GM21529 (cell line): Measurements from ENCODE around the gene SLC25A44.
"Not testable (repeated sequence)": the region's sequence is repeated elsewhere in the genome, so short reads cannot be mapped to it uniquely, and the experiment has no call there.

Experiments used
- ATAC-seq: cut with Tn5 transposase; IDR thresholded peaks from one replicate; pipeline ENCODE4 v1.9.1; 2021; ENCODE audit not compliant: unreplicated experiment

Gene SLC25A44

GRCh38 chr1:156162430-156163037 lies 31.4 kb upstream of the SLC25A44 start:
- ATAC-seq, result no peak

- ATAC-seq, result no peak
Measured at GRCh38 chr1:156163712-156164111, 30.2 kb upstream of the SLC25A44 start.

GRCh38 chr1:156164125-156164831 lies 29.6 kb upstream of the SLC25A44 start:
- no peak for ATAC-seq

DNA sequence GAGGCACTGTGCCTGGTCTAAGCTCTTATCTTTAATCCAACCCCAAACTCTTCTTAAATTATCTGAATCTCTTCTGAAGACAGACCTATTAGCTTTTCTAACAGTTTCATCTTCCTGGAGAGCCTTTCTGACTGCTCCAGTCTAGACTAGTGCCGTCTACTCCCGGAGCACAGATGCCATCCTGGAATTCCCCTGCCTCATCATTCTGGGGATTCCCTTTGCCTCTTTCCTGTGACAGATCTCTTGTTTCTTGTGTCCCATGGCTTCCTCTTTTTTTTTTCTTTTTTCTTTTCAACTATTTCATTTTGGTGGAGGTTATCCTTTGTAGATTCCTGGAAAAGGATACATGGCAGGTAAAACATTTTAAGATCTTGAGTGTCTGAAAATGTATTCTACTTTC lies 28.8 kb upstream of the SLC25A44 start:
- no peak for ATAC-seq

DNA sequence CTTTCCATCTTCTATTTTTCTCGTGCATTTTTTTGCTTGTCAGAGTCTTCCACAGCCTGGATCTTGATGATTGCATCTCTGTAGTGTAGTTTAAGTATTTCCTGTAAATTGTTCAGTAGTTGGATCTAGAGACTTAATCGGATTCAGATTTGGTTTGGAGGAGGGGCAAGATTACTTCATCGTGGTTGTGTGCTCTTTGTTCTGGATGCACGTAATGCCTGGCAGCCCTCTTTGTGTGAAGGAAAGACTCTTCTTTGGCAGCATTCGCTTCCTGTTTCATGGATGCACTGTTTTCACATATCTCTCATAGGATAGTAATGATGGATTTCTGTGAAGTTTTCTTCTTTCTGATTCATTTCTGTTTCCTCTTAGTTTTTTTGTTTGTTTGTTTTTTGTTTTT lies 26.4 kb upstream of the SLC25A44 start:
- no peak for ATAC-seq

- no peak for ATAC-seq
Measured at GRCh38 chr1:156172696-156173470, 21.0 kb upstream of the SLC25A44 start.

- ATAC-seq, result no peak
Measured at GRCh38 chr1:156176610-156177210, 17.2 kb upstream of the SLC25A44 start.

- ATAC-seq, result no peak
Measured at GRCh38 chr1:156177919-156178654, 15.8 kb upstream of the SLC25A44 start.

GRCh38 chr1:156180471-156180870 lies 13.4 kb upstream of the SLC25A44 start:
- ATAC-seq, result no peak

DNA sequence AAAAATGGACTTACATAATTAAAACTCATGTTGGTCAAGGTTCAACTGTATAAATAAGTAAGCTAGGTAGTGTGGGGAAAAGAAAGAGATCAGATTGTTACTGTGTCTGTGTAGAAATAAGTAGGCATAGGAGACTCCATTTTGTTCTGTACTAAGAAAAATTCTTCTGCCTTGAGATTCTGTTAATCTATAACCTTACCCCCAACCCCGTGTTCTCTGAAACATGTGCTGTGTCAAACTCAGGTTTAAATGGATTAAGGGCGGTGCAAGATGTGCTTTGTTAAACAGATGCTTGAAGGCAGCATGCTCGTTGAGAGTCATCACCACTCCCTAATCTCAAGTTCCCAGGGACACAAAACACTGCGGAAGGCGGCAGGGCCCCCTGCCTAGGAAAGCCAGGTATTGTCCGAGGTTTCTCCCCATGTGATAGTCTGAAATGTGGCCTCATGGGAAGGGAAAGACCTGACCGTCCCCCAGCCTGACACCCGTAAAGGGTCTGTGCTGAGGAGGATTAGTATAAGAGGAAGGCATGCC lies 12.4 kb upstream of the SLC25A44 start:
- not testable (repeated sequence) for ATAC-seq

DNA sequence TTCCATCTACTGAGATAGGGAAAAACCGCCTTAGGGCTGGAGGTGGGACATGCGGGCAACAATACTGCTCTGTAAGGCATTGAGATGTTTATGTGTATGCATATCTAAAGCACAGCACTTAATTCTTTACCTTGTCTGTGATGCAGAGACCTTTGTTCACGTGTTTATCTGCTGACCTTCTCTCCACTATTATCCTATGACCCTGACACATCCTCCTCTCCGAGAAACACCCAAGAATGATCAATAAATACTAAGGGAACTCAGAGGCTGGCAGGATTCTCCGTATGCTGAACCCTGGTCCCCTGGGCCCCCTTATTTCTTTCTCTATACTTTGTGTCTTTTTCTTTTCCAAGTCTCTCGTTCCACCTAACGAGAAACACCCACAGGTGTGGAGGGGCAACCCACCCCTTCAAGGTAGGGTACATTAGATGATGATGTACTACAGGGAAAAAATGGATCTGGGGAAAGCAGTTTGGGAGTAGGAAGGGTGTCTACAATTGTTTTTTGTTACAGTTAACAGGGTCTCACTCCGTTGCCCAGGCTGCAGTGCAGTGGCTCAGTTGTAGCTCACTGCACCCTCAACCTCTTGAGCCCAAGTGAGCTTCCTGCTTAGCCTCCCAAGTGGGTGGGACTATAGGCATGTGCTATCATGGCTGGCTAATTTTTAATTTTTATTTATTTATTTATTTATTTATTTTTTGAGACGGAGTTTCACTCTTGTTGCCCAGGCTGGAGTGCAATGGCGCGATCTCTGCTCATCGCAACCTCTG lies 11.7 kb upstream of the SLC25A44 start:
- not testable (repeated sequence) for ATAC-seq

DNA sequence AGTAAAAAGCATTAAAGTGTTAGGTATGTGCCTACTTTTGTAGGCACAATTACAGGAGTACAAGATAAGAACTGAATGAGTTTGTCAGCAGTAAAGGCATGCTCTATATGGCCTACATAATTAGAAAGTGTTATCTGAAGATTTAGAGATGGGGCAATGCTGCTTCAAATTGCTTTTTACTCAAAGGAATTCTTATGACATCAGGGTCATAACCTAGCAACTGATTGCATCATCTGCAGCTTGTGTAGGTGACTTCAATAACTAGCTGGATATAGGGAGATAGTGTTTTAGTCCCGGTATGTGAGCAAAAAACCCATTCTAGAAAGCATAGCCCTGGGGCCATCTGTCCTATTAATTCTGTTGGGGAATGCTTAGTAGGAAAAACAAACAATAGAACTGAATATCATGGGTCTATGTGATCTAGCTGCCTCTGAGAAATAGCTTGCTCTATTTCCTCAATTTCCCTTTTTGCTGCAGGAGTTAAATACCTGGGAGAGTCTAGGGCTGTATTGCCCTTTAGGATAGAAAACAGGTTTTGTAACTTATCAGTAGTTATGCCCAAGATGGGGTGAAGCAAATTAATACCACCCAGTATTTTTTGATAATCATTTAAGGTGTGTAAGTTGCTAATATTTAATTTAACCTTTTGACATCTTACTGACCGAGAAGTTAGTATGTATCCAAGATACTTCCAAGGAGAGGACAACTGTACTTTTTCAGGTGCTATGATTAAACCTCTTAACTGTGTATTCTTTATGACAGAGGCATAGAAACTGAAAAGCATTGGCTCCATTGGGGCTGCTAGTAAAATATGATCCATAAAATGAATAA lies 7.3 kb upstream of the SLC25A44 start:
- not testable (repeated sequence) for ATAC-seq

- not testable (repeated sequence) for ATAC-seq
Measured at GRCh38 chr1:156190265-156190664, 3.6 kb upstream of the SLC25A44 start.

DNA sequence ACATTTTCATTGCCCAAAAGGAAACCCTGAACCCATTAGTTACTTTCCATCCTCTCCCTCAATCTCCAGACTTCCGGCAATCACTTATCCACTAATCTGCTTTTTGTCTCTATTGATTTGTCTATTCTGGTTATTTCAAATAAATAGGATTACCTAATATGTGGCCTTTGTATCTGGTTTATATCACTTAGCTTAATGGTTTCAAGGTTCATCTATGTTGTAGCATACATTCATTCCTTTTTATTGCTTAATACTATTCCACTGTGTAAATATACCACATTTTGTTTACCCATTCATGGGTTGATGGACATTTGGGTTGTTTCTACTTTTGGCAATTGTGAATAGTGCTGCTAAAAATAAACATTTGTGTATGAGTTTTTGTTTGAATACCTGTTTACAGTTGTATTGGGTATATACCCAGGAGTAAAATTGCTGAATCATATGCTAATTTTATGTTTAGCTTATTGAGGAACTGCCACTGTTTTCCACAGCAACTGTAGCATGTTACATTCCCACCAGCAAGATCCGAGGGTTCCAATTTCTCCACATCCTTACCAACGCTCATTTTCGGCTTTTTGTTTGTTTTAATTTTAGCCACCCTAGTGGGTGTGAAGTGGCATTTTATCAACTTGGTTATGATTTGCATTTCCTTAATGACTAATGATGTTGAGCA lies 2.5 kb upstream of the SLC25A44 start:
- no peak for ATAC-seq

GRCh38 chr1:156193208-156193487 lies 756 bp upstream of the SLC25A44 start:
- ATAC-seq, result no peak

DNA sequence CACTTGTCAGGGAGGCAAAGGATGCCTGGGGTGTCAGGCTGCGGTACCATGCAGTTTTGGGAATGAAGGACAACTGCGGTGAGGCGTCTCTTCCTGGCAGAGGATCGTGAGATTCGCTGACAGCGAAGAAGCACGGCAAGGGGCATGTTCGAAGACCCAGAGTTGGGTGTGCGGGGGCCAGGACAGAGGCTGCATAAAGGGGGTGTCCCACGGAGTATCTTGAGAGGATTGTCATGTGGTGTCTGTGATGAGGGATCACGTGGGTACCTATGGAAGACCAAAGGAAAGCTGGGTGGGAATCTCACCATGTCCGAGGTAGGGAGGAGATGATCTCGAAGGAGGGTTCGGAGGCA lies 372 bp downstream of the SLC25A44 start:
- no peak for ATAC-seq

GRCh38 chr1:156195853-156196252 lies 1.9 kb downstream of the SLC25A44 start:
- no peak for ATAC-seq

DNA sequence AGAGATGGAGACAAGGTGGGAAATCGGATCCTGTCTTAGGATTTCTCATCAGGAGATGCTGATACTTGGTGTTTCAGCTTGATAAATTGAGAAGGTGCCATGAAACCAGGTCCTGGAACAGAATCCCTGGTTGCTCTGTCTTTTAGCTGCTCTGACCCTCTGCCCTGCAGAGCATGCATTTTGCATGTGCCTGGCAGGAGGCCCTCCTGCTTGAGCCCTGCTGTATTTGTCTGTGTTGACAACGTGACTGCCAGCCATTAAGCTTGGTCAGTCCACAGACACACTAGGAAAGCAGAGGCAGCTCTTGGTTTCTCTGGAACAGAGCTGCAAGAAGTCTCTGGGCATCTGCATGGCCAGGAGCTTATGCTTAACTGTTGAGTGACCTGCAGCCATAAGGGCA lies 2.5 kb downstream of the SLC25A44 start:
- ATAC-seq, result no peak

DNA sequence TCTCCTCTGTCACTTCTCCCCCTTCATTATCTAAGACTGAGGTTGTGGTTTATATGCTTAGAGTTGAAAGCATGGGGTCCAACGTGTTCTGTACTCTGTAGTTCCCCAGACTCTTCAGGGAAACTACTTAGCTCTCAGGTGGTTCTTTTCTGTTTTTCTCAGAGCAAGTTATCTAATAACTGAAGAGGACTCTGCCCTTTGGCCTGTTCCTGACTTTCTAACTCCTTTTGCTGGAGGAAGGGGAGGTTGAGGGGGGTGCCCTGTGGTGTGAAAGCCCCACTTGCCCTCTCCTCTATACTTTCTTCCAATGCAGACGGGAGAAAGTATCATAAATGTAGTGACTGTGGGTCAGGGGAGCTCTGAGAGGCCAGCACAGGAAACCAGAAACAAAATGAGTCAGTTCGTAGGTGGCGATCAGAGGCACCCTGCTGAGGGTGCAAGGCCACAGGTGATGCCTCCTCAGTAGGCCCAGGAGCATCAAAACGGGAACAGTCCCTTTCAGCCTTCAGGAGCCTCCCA lies 5.0 kb downstream of the SLC25A44 start:
- no peak for ATAC-seq
